Skeletal muscle tissue (tissue), 4 donors: ENCODE data around the gene KIFC3. TPM values are rescaled to one million over a fixed set of nuclear protein-coding genes. Genes with fewer than 3 reads are reported as not detected.

Experiments
- H3K27ac ChIP-seq: one replicate; pipeline ENCODE4 v1.7.0; 2013; ENCODE audit warnings: mild to moderate bottlenecking, low read depth, low read length, inconsistent platforms
- H3K27me3 ChIP-seq, 3 donors: one replicate each; pipeline ENCODE4 v1.7.0; 2013; ENCODE audit warnings: low read length in 3 of 3; ENCODE audit not compliant: control insufficient read depth in 3 of 3, insufficient read depth in 3 of 3
- H3K36me3 ChIP-seq, 3 donors: one replicate each; pipeline ENCODE4 v1.7.0; 2013; ENCODE audit warnings: low read length in 3 of 3; ENCODE audit not compliant: control insufficient read depth in 3 of 3, insufficient read depth in 3 of 3
- H3K4me1 ChIP-seq, 3 donors: one replicate each; pipeline ENCODE4 v1.7.0; 2013; ENCODE audit warnings: low read length in 3 of 3, mild to moderate bottlenecking in 3 of 3; ENCODE audit not compliant: control insufficient read depth in 3 of 3, insufficient read depth in 3 of 3
- H3K4me3 ChIP-seq, 3 donors: one replicate each; pipeline ENCODE4 v1.7.0; 2013; ENCODE audit warnings: low read length in 3 of 3
- H3K9ac ChIP-seq, 3 donors: one replicate each; pipeline ENCODE4 v1.7.0; 2013; ENCODE audit warnings: low read length in 3 of 3, mild to moderate bottlenecking in 3 of 3, moderate library complexity in 2 of 3, low read depth in 1 of 3
- H3K9me3 ChIP-seq, 3 donors: one replicate each; pipeline ENCODE4 v1.7.0; 2013; ENCODE audit warnings: low read length in 3 of 3; ENCODE audit not compliant: control insufficient read depth in 3 of 3
- total RNA-seq: library from RNA; depleted of rRNA; stranded (reverse); fragments of >200 nt; gene quantifications from one replicate; pipeline ENCODE4 v1.2.3, GENCODE V29; 2014
- donor health status: Osteomylitis.

The KIFC3 gene
- total RNA-seq, 1 donor from 2014 or later = 9.9 TPM

DNA sequence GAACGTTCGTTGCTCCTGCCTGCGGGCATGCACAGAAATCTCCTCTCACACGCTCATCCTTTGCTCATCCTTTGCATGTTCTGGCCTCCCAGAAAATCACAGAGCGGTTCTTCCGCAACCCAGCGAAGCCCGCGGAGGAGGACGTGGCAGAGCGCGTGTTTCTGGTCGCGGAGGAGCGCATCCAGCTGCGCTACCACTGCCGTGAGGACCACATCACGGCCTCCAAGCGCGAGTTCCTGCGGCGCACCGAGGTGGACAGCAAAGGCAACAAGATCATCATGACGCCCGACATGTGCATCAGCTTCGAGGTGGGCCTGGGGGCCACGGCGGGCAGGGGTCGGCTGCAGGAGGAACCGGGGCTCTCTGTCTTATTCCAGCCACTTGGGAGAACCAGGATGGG lies 76.3 kb downstream of the KIFC3 start:
- Histone ChIP-seq H3K4me3 (no peak overlapping the region), H3K27me3 (peaks cover 0 to 12% (median 4%) of the 10 kb centered on the region in 3 donors), H3K9me3 (no peaks in the 10 kb centered on the region), H3K4me1 (no peaks in the 10 kb centered on the region), H3K27ac (no peak overlapping the region), H3K36me3 (no peaks in the 10 kb centered on the region), H3K9ac (no peak overlapping the region)

DNA sequence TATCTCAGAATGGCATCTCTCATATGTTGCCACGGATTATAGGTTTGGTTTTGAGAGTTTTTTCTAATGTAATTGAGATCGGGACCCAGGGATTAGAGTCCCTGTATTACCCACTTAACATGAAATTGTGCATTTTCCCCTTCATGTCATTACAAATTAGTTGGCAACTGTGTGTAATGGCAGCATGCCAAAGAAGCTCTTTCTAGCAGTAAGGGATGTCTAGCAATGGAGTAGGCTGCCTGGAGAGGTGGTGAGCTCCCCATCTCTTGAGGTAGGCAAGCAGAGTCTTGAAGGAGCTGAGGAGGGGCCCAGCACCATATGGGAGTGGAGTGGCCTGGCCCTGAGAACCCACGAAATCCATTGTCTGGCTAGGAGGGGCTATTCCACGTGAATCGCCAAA lies 76.7 kb downstream of the KIFC3 start:
- no peak overlapping the region for H3K9ac ChIP-seq

DNA sequence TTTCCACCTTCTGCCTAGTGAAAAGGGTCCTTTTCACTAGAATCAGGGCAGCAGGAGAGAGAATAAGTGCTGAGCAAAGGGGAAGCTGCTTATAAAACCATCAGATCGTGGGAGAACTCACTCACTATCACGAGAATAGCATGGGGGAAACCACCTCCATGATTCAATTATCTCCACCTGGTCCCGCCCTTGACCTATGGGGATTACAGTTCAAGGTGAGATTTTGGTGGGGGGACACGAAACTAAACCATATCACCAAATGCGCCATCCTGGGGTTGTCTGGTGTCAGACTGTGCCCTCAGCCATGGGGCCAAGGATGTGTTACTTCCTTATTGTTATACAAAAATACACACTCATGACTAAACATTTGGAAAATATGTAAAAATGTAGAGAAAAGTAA lies 77.1 kb downstream of the KIFC3 start:
- H3K4me3 ChIP-seq = no peak overlapping the region
- no peaks in the 10 kb centered on the region for H3K9me3 ChIP-seq
- H3K36me3 ChIP-seq = no peaks in the 10 kb centered on the region
- no peak overlapping the region for H3K27ac ChIP-seq
- peaks cover 0 to 12% (median 4%) of the 10 kb centered on the region in 3 donors for H3K27me3 ChIP-seq
- no peaks in the 10 kb centered on the region for H3K4me1 ChIP-seq
- H3K9ac ChIP-seq = no peak overlapping the region

More for the DNA sequence above, 76.7 kb downstream of the KIFC3 start:
- no peak overlapping the region for H3K4me3 ChIP-seq
- H3K36me3 ChIP-seq = no peaks in the 10 kb centered on the region
- H3K27ac ChIP-seq = no peak overlapping the region
- peaks cover 0 to 12% (median 4%) of the 10 kb centered on the region in 3 donors for H3K27me3 ChIP-seq
- H3K9me3 ChIP-seq = no peaks in the 10 kb centered on the region
- no peaks in the 10 kb centered on the region for H3K4me1 ChIP-seq

DNA sequence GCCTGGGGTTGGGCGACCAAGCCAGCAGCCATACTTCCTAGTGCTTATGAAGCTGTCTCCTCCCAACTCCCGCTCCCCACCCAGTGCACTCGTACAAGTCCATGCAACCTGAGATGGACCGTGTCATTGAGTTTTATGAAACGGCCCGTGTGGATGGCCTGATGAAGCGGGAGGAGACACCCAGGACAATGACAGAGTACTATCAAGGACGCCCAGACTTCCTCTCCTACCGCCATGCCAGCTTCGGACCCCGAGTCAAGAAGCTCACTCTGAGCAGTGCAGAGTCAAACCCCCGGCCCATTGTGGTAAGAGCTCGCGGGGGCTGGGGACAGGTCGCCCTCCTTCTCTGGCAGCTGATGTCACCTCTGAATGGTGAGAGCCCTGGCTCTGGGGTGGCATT lies 77.8 kb downstream of the KIFC3 start:
- no peak overlapping the region for H3K27ac ChIP-seq
- no peak overlapping the region for H3K4me3 ChIP-seq
- H3K36me3 ChIP-seq = no peaks in the 10 kb centered on the region
- H3K9ac ChIP-seq = no peak overlapping the region
- peaks cover 0 to 12% (median 4%) of the 10 kb centered on the region in 3 donors for H3K27me3 ChIP-seq
- H3K4me1 ChIP-seq = no peaks in the 10 kb centered on the region
- no peaks in the 10 kb centered on the region for H3K9me3 ChIP-seq

DNA sequence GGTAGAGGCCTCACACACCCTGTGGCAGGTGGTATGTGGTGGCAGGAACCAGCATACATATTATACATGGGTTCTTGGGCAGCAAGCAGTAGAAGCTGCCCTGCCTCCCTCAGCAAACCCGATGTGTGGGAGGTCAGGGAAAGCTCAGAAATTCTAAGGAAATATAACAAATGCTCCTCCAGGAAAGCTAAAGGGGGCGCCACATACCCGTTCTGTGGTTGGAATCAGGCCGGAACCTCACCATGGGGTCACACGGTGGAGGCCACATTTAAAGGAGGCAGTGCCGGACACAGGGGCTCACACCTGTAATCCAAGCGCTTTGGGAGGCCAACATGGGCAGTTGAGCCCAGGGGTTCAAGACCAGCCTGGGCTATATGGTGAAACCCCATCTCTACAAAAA lies 79.1 kb downstream of the KIFC3 start:
- Histone ChIP-seq H3K36me3 (no peaks in the 10 kb centered on the region), H3K4me1 (no peaks in the 10 kb centered on the region), H3K9ac (no peak overlapping the region), H3K9me3 (no peaks in the 10 kb centered on the region), H3K27ac (no peak overlapping the region), H3K4me3 (no peak overlapping the region), H3K27me3 (peaks cover 0 to 14% (median 4%) of the 10 kb centered on the region in 3 donors)

DNA sequence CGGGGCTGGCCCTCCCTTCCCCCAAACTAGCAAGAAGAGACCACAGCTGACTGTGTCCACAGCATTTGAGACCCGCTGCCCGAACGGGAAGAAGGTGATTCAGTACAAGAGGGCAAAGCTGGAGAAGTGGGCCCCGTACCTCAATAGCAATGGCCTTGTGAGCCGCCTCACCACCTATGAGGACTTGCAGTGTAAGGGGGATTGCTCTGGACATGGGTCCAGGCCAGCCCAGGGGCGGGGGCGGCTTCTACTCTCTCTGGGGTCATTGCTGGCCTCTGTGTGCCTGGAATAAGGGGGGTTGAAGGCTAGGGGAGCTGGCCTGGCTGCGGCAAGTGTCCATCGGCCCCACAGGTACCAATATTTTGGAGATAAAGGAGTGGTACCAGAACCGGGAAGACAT lies 79.6 kb downstream of the KIFC3 start:
- Histone ChIP-seq H3K9me3 (no peaks in the 10 kb centered on the region), H3K4me3 (no peak overlapping the region), H3K27me3 (peaks cover 0 to 17% (median 4%) of the 10 kb centered on the region in 3 donors), H3K36me3 (no peaks in the 10 kb centered on the region), H3K9ac (no peak overlapping the region), H3K27ac (no peak overlapping the region), H3K4me1 (no peaks in the 10 kb centered on the region)

DNA sequence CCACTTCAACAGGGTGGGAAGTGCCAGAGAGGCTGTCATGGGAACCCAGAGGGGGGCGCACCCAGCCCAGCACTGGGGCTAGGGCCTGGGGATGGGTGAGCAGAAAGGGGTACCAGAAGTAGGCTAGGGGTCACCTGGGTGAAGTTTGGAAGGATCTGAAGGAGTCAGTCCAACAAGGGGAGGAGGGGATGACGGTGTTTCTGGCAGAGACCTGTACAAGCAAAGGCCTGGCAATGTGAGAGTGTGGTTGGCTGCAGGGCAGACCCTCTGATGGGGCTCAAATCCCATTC lies 80.1 kb downstream of the KIFC3 start:
- no peak overlapping the region for H3K4me3 ChIP-seq
- H3K36me3 ChIP-seq = no peaks in the 10 kb centered on the region
- H3K27ac ChIP-seq = no peak overlapping the region
- peaks cover 0 to 17% (median 4%) of the 10 kb centered on the region in 3 donors for H3K27me3 ChIP-seq
- H3K9ac ChIP-seq = no peak overlapping the region
- no peaks in the 10 kb centered on the region for H3K4me1 ChIP-seq
- no peaks in the 10 kb centered on the region for H3K9me3 ChIP-seq

DNA sequence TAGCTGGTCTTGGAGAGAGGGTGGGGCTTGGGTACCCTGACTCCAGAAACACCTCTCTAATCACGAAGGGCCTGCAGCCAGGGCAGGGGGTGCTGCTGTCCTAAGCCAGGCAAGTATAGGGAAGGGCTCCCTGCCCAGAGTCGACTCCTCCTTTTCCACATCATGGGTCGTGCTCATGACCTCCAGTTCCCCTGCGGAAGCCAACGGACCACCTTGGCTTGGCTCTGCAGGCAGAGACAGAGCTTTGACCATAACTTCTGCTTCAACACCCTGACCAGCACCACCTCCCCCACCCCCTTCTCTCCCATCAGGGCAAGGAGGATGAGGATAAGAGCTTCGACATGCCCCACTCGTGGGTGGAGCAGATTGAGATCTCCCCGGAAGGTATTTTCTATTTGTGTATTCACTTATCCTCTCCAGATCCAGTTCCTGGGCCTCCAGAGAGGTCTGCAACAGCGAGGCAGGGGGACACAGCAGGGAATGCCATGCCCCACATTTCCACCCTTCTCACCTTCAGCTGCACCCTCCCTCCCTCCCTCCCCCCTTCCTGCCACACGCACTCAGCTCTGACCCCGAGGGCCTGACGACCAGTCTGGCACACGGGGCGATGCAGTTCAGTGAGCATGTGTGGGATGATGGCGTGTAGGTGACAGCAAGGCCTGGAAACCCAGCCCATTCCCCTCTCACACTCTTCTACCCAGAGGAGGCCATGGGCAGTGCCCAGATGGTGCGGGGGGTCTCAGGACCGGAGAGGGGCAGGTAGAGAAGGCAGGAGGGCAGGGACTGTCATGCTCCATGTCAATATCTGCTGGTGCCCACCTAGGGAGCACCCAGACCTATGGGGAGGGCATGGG lies 80.7 kb downstream of the KIFC3 start:
- Histone ChIP-seq H3K27ac (no peak overlapping the region), H3K9me3 (no peaks in the 10 kb centered on the region), H3K4me1 (no peaks in the 10 kb centered on the region), H3K4me3 (no peak overlapping the region), H3K27me3 (peaks cover 0 to 17% (median 4%) of the 10 kb centered on the region in 3 donors), H3K9ac (no peak overlapping the region), H3K36me3 (no peaks in the 10 kb centered on the region)

DNA sequence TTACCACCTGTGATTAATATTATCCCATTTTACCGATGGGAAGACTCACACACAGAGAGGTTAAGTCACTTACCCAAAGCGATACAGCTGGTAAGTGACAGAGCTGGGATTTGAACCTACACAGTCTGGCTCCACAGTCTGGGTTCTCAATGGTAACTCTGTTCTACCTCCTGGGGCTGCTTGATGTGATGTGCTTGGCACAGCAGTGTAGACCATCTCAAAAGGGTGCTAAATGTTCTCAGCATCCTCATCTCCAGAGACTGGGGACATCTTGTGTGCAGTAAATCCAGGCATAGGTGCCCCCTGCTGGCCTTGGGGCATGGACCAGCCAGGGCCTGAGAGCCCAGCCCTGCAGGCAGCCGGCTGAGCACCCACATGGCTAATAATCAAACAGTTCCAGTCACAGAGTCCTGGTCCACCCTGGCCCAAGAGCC lies 82.1 kb downstream of the KIFC3 start:
- no peak overlapping the region for H3K9ac ChIP-seq
- no peaks in the 10 kb centered on the region for H3K36me3 ChIP-seq
- H3K4me3 ChIP-seq = no peak overlapping the region
- no peak overlapping the region for H3K27ac ChIP-seq
- H3K27me3 ChIP-seq = peaks cover 0 to 11% (median 6%) of the 10 kb centered on the region in 3 donors
- H3K4me1 ChIP-seq = no peaks in the 10 kb centered on the region
- no peaks in the 10 kb centered on the region for H3K9me3 ChIP-seq

DNA sequence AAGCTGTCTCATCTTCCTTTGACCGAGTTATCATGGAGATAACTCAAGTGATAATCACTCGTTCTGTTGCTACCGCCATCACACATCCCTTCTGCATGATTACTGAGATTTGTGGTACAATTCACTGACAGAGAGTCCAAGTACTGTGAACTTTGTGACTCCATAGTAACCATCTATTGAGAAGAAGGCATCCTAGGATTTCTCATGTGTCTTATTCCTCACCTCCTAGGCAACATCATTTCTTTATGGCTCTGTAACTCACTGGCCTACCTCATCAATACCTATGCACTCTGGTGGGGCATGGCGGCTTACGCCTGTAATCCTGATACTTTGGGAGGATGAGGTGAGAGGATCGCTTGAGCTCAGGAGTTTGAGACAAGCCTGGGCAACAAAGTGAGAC lies 88.2 kb downstream of the KIFC3 start:
- Histone ChIP-seq H3K9ac (no peak overlapping the region), H3K36me3 (no peaks in the 10 kb centered on the region), H3K27ac (no peak overlapping the region), H3K9me3 (no peaks in the 10 kb centered on the region), H3K4me1 (no peaks in the 10 kb centered on the region), H3K27me3 (peaks cover 0 to 5% (median 3%) of the 10 kb centered on the region in 3 donors), H3K4me3 (no peak overlapping the region)
